Brain microvascular endothelial cell (primary cell): ENCODE measurements around the gene PPP1R1C.

ENCODE experiments used
- DNase-seq: peaks from one replicate; pipeline ENCODE4 v3.0.0-alpha.2; 2020
- H3K27ac ChIP-seq: fragments of 250-450 bp; sonication (Bioruptor Pico); 2 replicates; pipeline ENCODE4 v1.5.1; 2020; ENCODE audit warnings: mild to moderate bottlenecking, moderate library complexity
- H3K27me3 ChIP-seq: fragments of 250-450 bp; sonication (Bioruptor Pico); replicated peaks from 2 replicates; pipeline ENCODE4 v1.5.1; 2020; ENCODE audit warnings: mild to moderate bottlenecking
- H3K36me3 ChIP-seq: fragments of 250-450 bp; sonication (Bioruptor Pico); replicated peaks from 2 replicates; pipeline ENCODE4 v1.5.1; 2020; ENCODE audit warnings: mild to moderate bottlenecking
- H3K4me3 ChIP-seq: 2 replicates; pipeline ENCODE4 v1.5.1; 2011; ENCODE audit warnings: low read depth, mild to moderate bottlenecking, control low read depth, low read length, moderate library complexity
- in situ Hi-C: cut with HindIII; loops from 2 replicates; pipeline ENCODE4 v1.10.0; 2017; ENCODE audit warnings: low sequenced_read_pairs, low pct_ligation_motif_present
- TF ChIP-seq, protein P1 (sequence below): IDR thresholded peaks from 2 replicates; pipeline ENCODE4 v1.5.1; 2011; ENCODE audit warnings: low read depth, mild to moderate bottlenecking, moderate library complexity, low read length, control low read depth, inconsistent platforms; ENCODE audit errors: missing control alignments

Gene PPP1R1C, protein sequence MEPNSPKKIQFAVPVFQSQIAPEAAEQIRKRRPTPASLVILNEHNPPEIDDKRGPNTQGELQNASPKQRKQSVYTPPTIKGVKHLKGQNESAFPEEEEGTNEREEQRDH

DNA sequence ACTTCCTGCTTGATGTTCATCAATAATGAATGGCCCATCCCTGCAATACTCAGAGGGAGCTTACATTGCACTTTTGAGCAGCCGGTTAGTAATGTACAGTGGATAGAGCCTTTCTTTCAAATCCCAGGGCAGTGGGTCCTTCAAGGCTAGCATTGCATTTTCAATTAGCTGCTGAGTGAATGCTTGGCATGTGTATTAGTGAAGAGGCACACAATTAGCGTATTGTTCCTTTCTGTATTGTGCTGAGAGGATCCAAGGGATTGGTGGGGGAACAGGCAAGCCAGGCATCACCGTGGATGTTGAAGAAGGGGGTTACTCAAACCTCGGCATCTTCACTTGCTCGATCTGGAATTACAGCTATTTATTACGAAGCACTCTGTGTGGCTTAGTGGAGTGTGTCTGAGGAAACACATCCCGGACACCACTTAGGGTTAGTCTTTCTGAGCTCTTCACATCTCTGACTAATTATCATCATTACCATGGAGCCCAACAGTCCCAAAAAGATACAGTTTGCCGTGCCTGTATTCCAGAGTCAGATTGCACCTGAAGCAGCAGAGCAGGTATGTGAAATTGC lies at the start of gene PPP1R1C:
Gene PPP1R1C (plus strand): TSS at position 222 of the 574 bp plus-strand sequence. CDS start 258 bp downstream, at position 480.
- no peak within 1 kb of the TSS for H3K4me3 ChIP-seq
- no peak for DNase-seq

DNA sequence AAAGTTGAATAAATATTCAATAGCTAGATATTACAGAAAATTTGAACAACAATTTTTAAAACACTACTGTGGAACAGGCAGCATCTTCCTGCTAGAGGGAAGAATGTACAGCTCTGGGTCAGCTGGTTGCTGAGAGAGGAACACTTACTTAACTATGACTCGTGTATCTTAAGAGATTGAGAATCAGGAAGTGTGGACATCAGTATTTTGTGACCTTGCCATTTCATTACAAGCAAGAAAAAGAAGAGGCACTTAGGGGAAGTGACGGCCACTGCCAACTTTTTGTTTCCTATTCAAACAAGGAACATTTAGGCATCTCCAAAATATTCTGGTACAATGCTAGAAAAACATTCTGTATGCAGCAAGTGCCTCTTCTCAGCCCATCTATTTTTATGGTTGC lies 48.2 kb upstream of the PPP1R1C start:
- in situ Hi-C loops, result no loop called here
- no peak for DNase-seq
- Histone ChIP-seq H3K27me3 (no peaks in the 10 kb centered on the region), H3K27ac (no peak overlapping the region), H3K36me3 (no peaks in the 10 kb centered on the region), H3K4me3 (no peak overlapping the region)
- TF ChIP-seq, protein P1, sequence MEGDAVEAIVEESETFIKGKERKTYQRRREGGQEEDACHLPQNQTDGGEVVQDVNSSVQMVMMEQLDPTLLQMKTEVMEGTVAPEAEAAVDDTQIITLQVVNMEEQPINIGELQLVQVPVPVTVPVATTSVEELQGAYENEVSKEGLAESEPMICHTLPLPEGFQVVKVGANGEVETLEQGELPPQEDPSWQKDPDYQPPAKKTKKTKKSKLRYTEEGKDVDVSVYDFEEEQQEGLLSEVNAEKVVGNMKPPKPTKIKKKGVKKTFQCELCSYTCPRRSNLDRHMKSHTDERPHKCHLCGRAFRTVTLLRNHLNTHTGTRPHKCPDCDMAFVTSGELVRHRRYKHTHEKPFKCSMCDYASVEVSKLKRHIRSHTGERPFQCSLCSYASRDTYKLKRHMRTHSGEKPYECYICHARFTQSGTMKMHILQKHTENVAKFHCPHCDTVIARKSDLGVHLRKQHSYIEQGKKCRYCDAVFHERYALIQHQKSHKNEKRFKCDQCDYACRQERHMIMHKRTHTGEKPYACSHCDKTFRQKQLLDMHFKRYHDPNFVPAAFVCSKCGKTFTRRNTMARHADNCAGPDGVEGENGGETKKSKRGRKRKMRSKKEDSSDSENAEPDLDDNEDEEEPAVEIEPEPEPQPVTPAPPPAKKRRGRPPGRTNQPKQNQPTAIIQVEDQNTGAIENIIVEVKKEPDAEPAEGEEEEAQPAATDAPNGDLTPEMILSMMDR, result no peak

More for the DNA sequence above, at the start of gene PPP1R1C:
- Histone ChIP-seq H3K27ac (no peak within 1 kb of the TSS), H3K27me3 (no peaks in the 10 kb centered on the region), H3K36me3 (no peaks in the 10 kb centered on the region)
- in situ Hi-C loops, result no loop called here
- TF ChIP-seq, protein P1, result no peak

DNA sequence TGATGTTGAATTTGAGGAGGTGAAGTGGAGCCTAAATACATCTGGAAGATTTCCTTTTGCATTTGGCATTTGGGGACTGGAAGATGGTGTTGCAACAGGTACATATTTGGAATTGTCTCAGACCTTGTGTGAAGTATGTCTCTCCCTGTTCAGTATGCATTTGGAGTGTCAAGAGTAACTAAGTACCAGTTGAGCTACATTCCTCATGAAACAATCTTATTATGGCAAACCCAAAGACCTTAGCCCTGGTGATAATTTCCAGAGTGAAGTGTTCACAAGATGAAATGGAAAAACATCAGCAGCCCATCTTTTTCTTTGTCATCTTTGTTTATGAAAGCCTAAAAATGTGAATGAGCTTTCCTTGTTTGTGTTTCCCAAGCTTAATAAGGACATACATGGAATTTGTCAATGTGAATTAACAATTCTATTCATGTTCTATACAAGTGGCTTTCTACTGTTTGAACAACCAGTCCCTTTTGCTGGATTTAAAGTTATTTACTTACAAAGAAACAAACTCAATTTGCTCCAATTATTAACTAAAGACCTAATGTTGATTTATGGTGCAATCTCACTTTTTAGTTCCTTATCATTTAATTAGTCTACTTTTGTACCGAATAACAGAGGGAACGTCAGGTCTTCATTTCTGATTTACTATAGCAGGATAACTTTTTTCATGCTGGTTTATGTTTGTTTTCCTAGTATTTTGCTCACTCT lies 42.1 kb upstream of the PPP1R1C start:
- in situ Hi-C loops, result no loop called here
- no peak overlapping the region for H3K4me3 ChIP-seq
- TF ChIP-seq, protein P1, result no peak
- no peaks in the 10 kb centered on the region for H3K36me3 ChIP-seq
- H3K27ac ChIP-seq, result no peak overlapping the region
- no peak for DNase-seq
- H3K27me3 ChIP-seq, result no peaks in the 10 kb centered on the region

DNA sequence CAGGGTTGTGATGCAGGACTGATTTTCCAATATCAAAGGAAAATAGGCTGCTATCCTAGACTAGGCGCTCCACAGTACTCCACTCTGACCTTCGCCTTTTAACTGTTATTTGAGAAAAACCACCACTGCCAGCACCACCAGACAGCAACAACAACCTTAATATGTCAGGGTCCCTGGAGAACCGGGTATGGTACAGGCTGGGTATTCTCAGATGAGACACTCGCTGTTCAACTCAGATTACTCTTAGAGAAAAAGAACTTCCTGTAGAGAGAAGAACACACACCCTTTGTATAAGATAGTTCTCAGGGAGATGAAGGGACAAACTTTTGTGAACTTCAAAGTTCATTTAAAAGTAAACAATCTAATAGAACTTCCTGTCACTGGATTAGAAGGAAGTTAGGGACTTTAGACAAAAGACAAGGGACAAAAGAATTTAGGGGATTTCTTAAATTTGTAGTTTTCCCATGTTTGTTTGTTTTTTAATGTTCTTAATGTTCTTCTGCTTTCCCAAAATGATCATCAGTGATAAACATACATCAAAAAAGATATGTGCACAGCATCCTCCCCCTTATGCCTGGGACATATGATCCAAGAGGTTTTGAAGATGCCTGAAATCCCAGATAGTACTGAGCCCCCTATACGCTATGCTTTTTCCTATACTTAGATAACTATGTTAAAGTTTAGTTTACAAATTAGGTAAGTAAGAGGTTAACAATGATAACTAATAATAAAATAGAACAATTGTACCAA lies 41.3 kb upstream of the PPP1R1C start:
- Histone ChIP-seq H3K4me3 (no peak overlapping the region), H3K36me3 (no peaks in the 10 kb centered on the region), H3K27me3 (no peaks in the 10 kb centered on the region), H3K27ac (no peak overlapping the region)
- TF ChIP-seq, protein P1, result no peak
- in situ Hi-C loops, result no loop called here
- DNase-seq, result no peak

DNA sequence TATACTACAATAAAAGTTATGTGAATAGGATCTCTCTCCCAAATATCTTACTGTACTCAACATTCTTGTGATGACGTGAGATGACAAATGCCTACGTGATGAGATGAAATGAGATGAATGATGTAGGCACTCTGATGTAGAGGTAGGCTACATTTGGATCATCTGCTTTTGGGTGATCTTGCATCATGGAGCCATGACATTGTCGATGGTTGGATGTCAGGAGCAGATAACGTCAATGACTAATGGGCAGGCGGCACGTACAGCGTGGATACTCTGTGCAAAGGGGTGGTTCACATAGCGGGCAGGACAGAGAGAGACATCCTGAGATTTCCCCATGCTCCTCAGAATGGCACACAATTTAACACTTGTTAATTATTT lies 40.8 kb upstream of the PPP1R1C start:
- Histone ChIP-seq H3K27me3 (no peaks in the 10 kb centered on the region), H3K27ac (no peak overlapping the region), H3K4me3 (no peak overlapping the region), H3K36me3 (no peaks in the 10 kb centered on the region)
- no peak for DNase-seq
- TF ChIP-seq, protein P1, result no peak
- in situ Hi-C loops, result no loop called here
